ENCODE data around the gene CLSTN1.

Gene CLSTN1

GRCh38 chr1:9737057-9737456 is 86.7 kb downstream of the CLSTN1 start:
- Histone ChIP-seq H3K9ac (ENCODE audit: low read depth, low read length, poor library complexity) (no peak overlapping the region), H3K79me1 (ENCODE audit: low read depth, low read length) (peaks cover 3% of the 10 kb centered on the region), H3K27ac (replicated peaks; ENCODE audit: low read length) (no peak overlapping the region), H2BK5ac (ENCODE audit: low read length) (no peak overlapping the region), H3K4me1 (ENCODE audit: control insufficient read depth in 2 of 2, insufficient read depth in 1 of 2, low read depth in 1 of 2, low read length in 2 of 2) (peaks cover 0 to 5% of the 10 kb centered on the region in 2 donors), H3K18ac (ENCODE audit: low read length) (no peak overlapping the region), H3K14ac (ENCODE audit: low read length) (no peak overlapping the region), H3K27me3 (ENCODE audit: control insufficient read depth in 3 of 3, insufficient read depth in 3 of 3, low read depth in 1 of 3, low read length in 3 of 3) (no peaks in the 10 kb centered on the region), H4K91ac (ENCODE audit: low read depth, low read length, poor library complexity) (no peak overlapping the region), H3K4me3 (ENCODE audit: low read length in 2 of 2) (no peak overlapping the region), H3K23ac (ENCODE audit: low read depth, low read length, poor library complexity) (no peak overlapping the region), H3K4ac (ENCODE audit: low read length) (no peak overlapping the region), H3K4me2 (ENCODE audit: insufficient read depth, low read length, poor library complexity, severe bottlenecking) (no peak overlapping the region), H2AK5ac (ENCODE audit: low read depth, low read length) (no peak overlapping the region), H2BK12ac (ENCODE audit: low read length) (no peak overlapping the region), H2AFZ (ENCODE audit: low read length) (no peak overlapping the region), H2BK15ac (ENCODE audit: low read length) (no peak overlapping the region), H2BK120ac (ENCODE audit: low read depth, low read length) (no peak overlapping the region), H4K8ac (ENCODE audit: low read depth, low read length) (no peak overlapping the region), H3K9me3 (replicated peaks in 1 of 2; ENCODE audit: control insufficient read depth in 2 of 2, insufficient read depth in 1 of 2, low read depth in 1 of 2, low read length in 2 of 2) (peaks cover 0 to 7% of the 10 kb centered on the region in 2 donors), H3K36me3 (replicated peaks in 1 of 2; ENCODE audit: control insufficient read depth in 2 of 2, insufficient read depth in 2 of 2, low read length in 2 of 2) (peaks cover 71 to 98% of the 10 kb centered on the region in 2 donors)
- no peak for DNase-seq (ENCODE audit: low spot score)
- no CpG with 5 or more reads among the region's 9 CpGs for WGBS, 2 donors (ENCODE audit: extremely low coverage in 2 of 2, insufficient read length in 2 of 2, insufficient replicate concordance in 1 of 2)

GRCh38 chr1:9736241-9736640 is 87.5 kb downstream of the CLSTN1 start:
- Histone ChIP-seq H3K9ac (ENCODE audit: low read depth, low read length, poor library complexity) (no peak overlapping the region), H4K8ac (ENCODE audit: low read depth, low read length) (no peak overlapping the region), H3K4ac (ENCODE audit: low read length) (no peak overlapping the region), H2BK15ac (ENCODE audit: low read length) (no peak overlapping the region), H2BK12ac (ENCODE audit: low read length) (no peak overlapping the region), H4K91ac (ENCODE audit: low read depth, low read length, poor library complexity) (no peak overlapping the region), H2AK5ac (ENCODE audit: low read depth, low read length) (no peak overlapping the region), H3K14ac (ENCODE audit: low read length) (no peak overlapping the region), H3K79me1 (ENCODE audit: low read depth, low read length) (peaks cover 3% of the 10 kb centered on the region), H3K18ac (ENCODE audit: low read length) (no peak overlapping the region), H3K4me3 (ENCODE audit: low read length in 2 of 2) (no peak overlapping the region), H2AFZ (ENCODE audit: low read length) (no peak overlapping the region), H3K9me3 (replicated peaks in 1 of 2; ENCODE audit: control insufficient read depth in 2 of 2, insufficient read depth in 1 of 2, low read depth in 1 of 2, low read length in 2 of 2) (peaks cover 0 to 7% of the 10 kb centered on the region in 2 donors), H2BK120ac (ENCODE audit: low read depth, low read length) (no peak overlapping the region), H3K4me1 (ENCODE audit: control insufficient read depth in 2 of 2, insufficient read depth in 1 of 2, low read depth in 1 of 2, low read length in 2 of 2) (peaks cover 0 to 5% of the 10 kb centered on the region in 2 donors), H3K27ac (replicated peaks; ENCODE audit: low read length) (no peak overlapping the region), H2BK5ac (ENCODE audit: low read length) (no peak overlapping the region), H3K27me3 (ENCODE audit: control insufficient read depth in 3 of 3, insufficient read depth in 3 of 3, low read depth in 1 of 3, low read length in 3 of 3) (no peaks in the 10 kb centered on the region), H3K23ac (ENCODE audit: low read depth, low read length, poor library complexity) (no peak overlapping the region), H3K4me2 (ENCODE audit: insufficient read depth, low read length, poor library complexity, severe bottlenecking) (no peak overlapping the region), H3K36me3 (replicated peaks in 1 of 2; ENCODE audit: control insufficient read depth in 2 of 2, insufficient read depth in 2 of 2, low read length in 2 of 2) (peaks cover 72 to 98% of the 10 kb centered on the region in 2 donors)
- WGBS, 2 donors (ENCODE audit: extremely low coverage in 2 of 2, insufficient read length in 2 of 2, insufficient replicate concordance in 1 of 2): no CpG with 5 or more reads among the region's 5 CpGs
- DNase-seq (ENCODE audit: low spot score): no peak

- Histone ChIP-seq H3K79me1 (ENCODE audit: low read depth, low read length) (peaks cover 5% of the 10 kb centered on the region), H3K4me2 (ENCODE audit: insufficient read depth, low read length, poor library complexity, severe bottlenecking) (no peak overlapping the region), H3K36me3 (replicated peaks in 1 of 2; ENCODE audit: control insufficient read depth in 2 of 2, insufficient read depth in 2 of 2, low read length in 2 of 2) (peaks cover 72 to 98% of the 10 kb centered on the region in 2 donors), H3K9me3 (replicated peaks in 1 of 2; ENCODE audit: control insufficient read depth in 2 of 2, insufficient read depth in 1 of 2, low read depth in 1 of 2, low read length in 2 of 2) (peaks cover 0 to 8% of the 10 kb centered on the region in 2 donors), H2AFZ (ENCODE audit: low read length) (no peak overlapping the region), H2BK120ac (ENCODE audit: low read depth, low read length) (no peak overlapping the region), H4K8ac (ENCODE audit: low read depth, low read length) (no peak overlapping the region), H3K27ac (replicated peaks; ENCODE audit: low read length) (no peak overlapping the region), H3K27me3 (ENCODE audit: control insufficient read depth in 3 of 3, insufficient read depth in 3 of 3, low read depth in 1 of 3, low read length in 3 of 3) (no peaks in the 10 kb centered on the region), H4K91ac (ENCODE audit: low read depth, low read length, poor library complexity) (no peak overlapping the region), H2BK12ac (ENCODE audit: low read length) (no peak overlapping the region), H2BK5ac (ENCODE audit: low read length) (no peak overlapping the region), H3K9ac (ENCODE audit: low read depth, low read length, poor library complexity) (no peak overlapping the region), H3K18ac (ENCODE audit: low read length) (no peak overlapping the region), H3K4ac (ENCODE audit: low read length) (no peak overlapping the region), H2BK15ac (ENCODE audit: low read length) (no peak overlapping the region), H3K23ac (ENCODE audit: low read depth, low read length, poor library complexity) (no peak overlapping the region), H3K14ac (ENCODE audit: low read length) (no peak overlapping the region), H3K4me3 (ENCODE audit: low read length in 2 of 2) (no peak overlapping the region), H2AK5ac (ENCODE audit: low read depth, low read length) (no peak overlapping the region), H3K4me1 (ENCODE audit: control insufficient read depth in 2 of 2, insufficient read depth in 1 of 2, low read depth in 1 of 2, low read length in 2 of 2) (peaks cover 0 to 5% of the 10 kb centered on the region in 2 donors)
- DNase-seq (ENCODE audit: low spot score): no peak
- WGBS, 2 donors (ENCODE audit: extremely low coverage in 2 of 2, insufficient read length in 2 of 2, insufficient replicate concordance in 1 of 2): no CpG with 5 or more reads among the region's 19 CpGs
These were observed 88.0 kb downstream of the CLSTN1 start for GRCh38 chr1:9735800-9736199.

DNA sequence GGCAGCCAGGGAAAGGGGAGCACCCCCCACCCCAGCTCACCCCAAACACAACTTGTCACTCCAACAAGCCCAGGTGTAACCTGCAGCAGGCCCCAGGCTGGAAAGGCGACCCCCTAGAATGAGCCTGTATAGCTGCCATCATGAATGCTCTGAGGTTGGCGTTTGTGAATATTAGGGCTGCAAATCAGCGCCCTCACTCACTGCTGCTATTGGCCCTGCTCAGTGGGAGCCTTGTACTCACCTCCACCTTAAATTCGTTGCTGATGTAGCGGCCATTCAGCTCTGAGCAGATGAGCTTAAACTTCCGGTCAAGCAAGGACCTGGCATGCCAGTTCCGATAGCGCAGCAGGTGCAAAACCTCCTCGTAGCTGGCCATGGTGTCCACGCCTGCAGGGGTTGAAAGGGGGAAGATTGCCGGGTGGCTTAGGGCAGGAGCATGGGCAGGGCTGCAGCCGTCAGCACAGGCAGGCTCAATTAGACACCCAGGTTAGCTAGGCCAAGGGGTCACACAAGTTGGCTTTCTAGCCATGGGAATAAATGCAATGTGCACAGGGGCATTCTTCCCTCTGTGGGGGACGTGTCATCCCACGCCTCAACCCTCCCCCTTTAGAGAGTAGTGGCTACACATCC is 90.5 kb downstream of the CLSTN1 start:
- Histone ChIP-seq H3K36me3 (replicated peaks in 1 of 2; ENCODE audit: control insufficient read depth in 2 of 2, insufficient read depth in 2 of 2, low read length in 2 of 2) (peaks cover 74 to 99% of the 10 kb centered on the region in 2 donors), H3K4me2 (ENCODE audit: insufficient read depth, low read length, poor library complexity, severe bottlenecking) (no peak overlapping the region), H3K4me3 (ENCODE audit: low read length in 2 of 2) (no peak overlapping the region), H3K4ac (ENCODE audit: low read length) (no peak overlapping the region), H3K18ac (ENCODE audit: low read length) (no peak overlapping the region), H3K9me3 (replicated peaks in 1 of 2; ENCODE audit: control insufficient read depth in 2 of 2, insufficient read depth in 1 of 2, low read depth in 1 of 2, low read length in 2 of 2) (peaks cover 0 to 9% of the 10 kb centered on the region in 2 donors), H3K4me1 (ENCODE audit: control insufficient read depth in 2 of 2, insufficient read depth in 1 of 2, low read depth in 1 of 2, low read length in 2 of 2) (peaks cover 0 to 5% of the 10 kb centered on the region in 2 donors), H3K14ac (ENCODE audit: low read length) (no peak overlapping the region), H3K9ac (ENCODE audit: low read depth, low read length, poor library complexity) (no peak overlapping the region), H2BK15ac (ENCODE audit: low read length) (no peak overlapping the region), H3K27me3 (ENCODE audit: control insufficient read depth in 3 of 3, insufficient read depth in 3 of 3, low read depth in 1 of 3, low read length in 3 of 3) (no peaks in the 10 kb centered on the region), H4K91ac (ENCODE audit: low read depth, low read length, poor library complexity) (no peak overlapping the region), H3K27ac (replicated peaks; ENCODE audit: low read length) (no peak overlapping the region), H2AK5ac (ENCODE audit: low read depth, low read length) (no peak overlapping the region), H4K8ac (ENCODE audit: low read depth, low read length) (no peak overlapping the region), H2BK12ac (ENCODE audit: low read length) (no peak overlapping the region), H2BK5ac (ENCODE audit: low read length) (no peak overlapping the region), H3K79me1 (ENCODE audit: low read depth, low read length) (peaks cover 5% of the 10 kb centered on the region), H3K23ac (ENCODE audit: low read depth, low read length, poor library complexity) (peak overlapping the region; percentile 45), H2BK120ac (ENCODE audit: low read depth, low read length) (no peak overlapping the region), H2AFZ (ENCODE audit: low read length) (no peak overlapping the region)
- WGBS, 2 donors (ENCODE audit: extremely low coverage in 2 of 2, insufficient read length in 2 of 2, insufficient replicate concordance in 1 of 2): no CpG with 5 or more reads among the region's 14 CpGs
- DNase-seq (ENCODE audit: low spot score): no peak

All from neuronal stem cell (in vitro differentiated cells).